K562 (cell line): ENCODE measurements around the gene ADAM19. TPM values are rescaled to one million over a fixed set of nuclear protein-coding genes. Genes with fewer than 3 reads are reported as not detected.

Experiments
- ATAC-seq: fragments of 200-7000 bp; cut with Tn5 transposase; 3 replicates; pipeline ENCODE4 v1.9.1; 2020; ENCODE audit warnings: moderate library complexity
- BruUV-seq: library from RNA; stranded (reverse); fragments of 400-500 nt; replicated peaks from 2 replicates; lab custom pipeline; 2021; lab: Mats Ljungman, UMichigan
- CTCF ChIA-PET: fragments of 300-600 bp; formaldehyde crosslinking; extraction: SDS; loops from one replicate; lab custom pipeline; 2021; ENCODE audit warnings: low intra/inter-chr PET ratio; lab: Yijun Ruan, JAX
- POLR2A ChIA-PET: fragments of 300-600, 350-650 bp; sonication (Branson Sonifier 250); formaldehyde crosslinking; extraction: SDS; loops from one replicate; lab custom pipeline; 2021; ENCODE audit warnings: antibody characterized with exemption, inconsistent platforms; lab: Yijun Ruan, JAX
- DNase-seq, 4 experiments: peaks; one replicate each; pipeline versions ENCODE4 v3.0.0 to v3.0.0-alpha.2; 2011 to 2018; ENCODE audit warnings: low spot score in 3 of 4, mixed read lengths in 3 of 4; ENCODE audit errors: extremely low read depth in 1 of 4
- FAIRE-seq: peaks from 2 replicates; lab custom pipeline; 2011; peaks lifted over from hg19 to GRCh38; lab: Jason Lieb, UNC
- H2AFZ ChIP-seq: 2 replicates; pipeline ENCODE4 v1.6.0; 2011; ENCODE audit warnings: low read depth, low read length, control low read depth, inconsistent platforms
- H3K27ac ChIP-seq: fragments of 200-600 bp; 3 replicates; pipeline ENCODE4 v1.8.0; 2011; ENCODE audit warnings: low read depth, mild to moderate bottlenecking, control low read depth, inconsistent platforms, low read length, moderate library complexity, mixed read lengths; ENCODE audit errors: extremely low read depth
- H3K27me3 ChIP-seq, 2 experiments: fragments of 300-600 bp in 1 of 2; 2 replicates in 1 of 2; 3 replicates in 1 of 2; pipeline versions ENCODE4 v1.6.0 to v1.8.0; 2011; ENCODE audit warnings: inconsistent platforms in 2 of 2, low read length in 2 of 2, mild to moderate bottlenecking in 1 of 2, mixed read lengths in 1 of 2, moderate library complexity in 1 of 2; ENCODE audit not compliant: control insufficient read depth in 2 of 2, insufficient read depth in 2 of 2
- H3K36me3 ChIP-seq: fragments of 300-600 bp; 3 replicates; pipeline ENCODE4 v1.8.0; 2011; ENCODE audit warnings: mild to moderate bottlenecking, low read length, inconsistent platforms; ENCODE audit not compliant: control insufficient read depth, insufficient read depth
- H3K4me1 ChIP-seq, 2 experiments: fragments of 200-600 bp in 1 of 2; replicated peaks in 1 of 2; 2 replicates in 1 of 2; 3 replicates in 1 of 2; pipeline versions ENCODE4 v1.5.1 to v1.8.0; 2011; ENCODE audit warnings: inconsistent platforms in 2 of 2, low read length in 2 of 2, mild to moderate bottlenecking in 1 of 2, mixed read lengths in 1 of 2, moderate library complexity in 1 of 2; ENCODE audit not compliant: control insufficient read depth in 2 of 2, insufficient read depth in 2 of 2
- H3K4me2 ChIP-seq: 2 replicates; pipeline ENCODE4 v1.6.1; 2011; ENCODE audit warnings: low read length, control low read depth, inconsistent platforms, mixed read lengths; ENCODE audit not compliant: insufficient read depth
- H3K4me3 ChIP-seq: fragments of 200-600 bp; sonication (generic), shearing (Covaris generic); 2 replicates; pipeline ENCODE4 v1.5.1; 2016; ENCODE audit warnings: control low read depth, inconsistent platforms
- H3K79me2 ChIP-seq: fragments of 200-600 bp; 3 replicates; pipeline ENCODE4 v1.8.0; 2011; ENCODE audit warnings: low read length, inconsistent platforms; ENCODE audit not compliant: control insufficient read depth, insufficient read depth
- H3K9ac ChIP-seq, 2 experiments: 2 replicates each; pipeline versions ENCODE4 v1.6.0 to v1.6.1; 2011; ENCODE audit warnings: low read depth in 2 of 2, low read length in 2 of 2, control low read depth in 1 of 2, inconsistent platforms in 1 of 2, mild to moderate bottlenecking in 1 of 2, mixed read lengths in 1 of 2; ENCODE audit not compliant: insufficient read depth in 1 of 2
- H3K9me1 ChIP-seq: one replicate; pipeline ENCODE4 v1.6.0; 2011; ENCODE audit warnings: inconsistent platforms, mild to moderate bottlenecking, low read length, moderate library complexity; ENCODE audit not compliant: control insufficient read depth, insufficient read depth
- H3K9me3 ChIP-seq: replicated peaks from 2 replicates; pipeline ENCODE4 v1.5.1; 2011; ENCODE audit warnings: low read depth, low read length, inconsistent platforms; ENCODE audit not compliant: control insufficient read depth, insufficient read depth
- H4K20me1 ChIP-seq: replicated peaks from 2 replicates; pipeline ENCODE4 v1.6.1; 2011; ENCODE audit warnings: low read length, inconsistent platforms, mixed read lengths; ENCODE audit not compliant: control insufficient read depth, insufficient read depth
- CHD7 ChIP-seq: fragments of 200-600 bp; sonication (generic); IDR thresholded peaks from one replicate; pipeline ENCODE4 v1.6.1; 2012; ENCODE audit warnings: mild to moderate bottlenecking, low read depth, low read length, inconsistent platforms
- ETV6 ChIP-seq, 3 experiments: fragments of 150-350 bp in 1 of 3; sonication (generic) in 1 of 3; formaldehyde crosslinking in 1 of 3; IDR thresholded peaks; 2 replicates each; pipeline versions ENCODE4 v1.6.1 to v1.8.0; 2014 to 2022; ENCODE audit warnings: borderline replicate concordance in 2 of 3, low read depth in 2 of 3, antibody characterized with exemption in 1 of 3, low read length in 1 of 3, mild to moderate bottlenecking in 1 of 3, missing genetic modification reagents in 1 of 3
- GATA2 ChIP-seq: sonication (generic); formaldehyde crosslinking; IDR thresholded peaks from 2 replicates; pipeline ENCODE4 v1.4.0; 2020; ENCODE audit warnings: mild to moderate bottlenecking, missing genetic modification reagents
- HBP1 ChIP-seq: fragments of 450-650 bp; formaldehyde crosslinking; IDR thresholded peaks from 2 replicates; pipeline ENCODE4 v1.4.0; 2022; ENCODE audit warnings: missing genetic modification characterization
- HDAC6 ChIP-seq: IDR thresholded peaks from 2 replicates; pipeline ENCODE4 v1.6.1; 2012; ENCODE audit warnings: low read depth, mild to moderate bottlenecking, control low read depth, inconsistent platforms, low read length, moderate library complexity
- NRF1 ChIP-seq, 2 experiments: fragments of 450-650 bp; IDR thresholded peaks in 1 of 2; conservative IDR thresholded peaks in 1 of 2; 2 replicates each; pipeline ENCODE4 v1.6.1; 2014; ENCODE audit warnings: mild to moderate bottlenecking in 2 of 2
- SMC3 ChIP-seq: conservative IDR thresholded peaks from 2 replicates; pipeline ENCODE4 v1.6.1; 2011; ENCODE audit warnings: low read depth, low read length, improper control_type of control experiment; ENCODE audit not compliant: insufficient read depth
- SREBF1 ChIP-seq: fragments of 150-350 bp; IDR thresholded peaks from 2 replicates; pipeline ENCODE4 v1.6.1; 2014; ENCODE audit warnings: antibody characterized with exemption, low read depth, low read length, borderline replicate concordance
- ZNF41 ChIP-seq: fragments of 250-450 bp; sonication (Bioruptor Pico); conservative IDR thresholded peaks from 2 replicates; pipeline ENCODE4 v1.4.0; 2020; ENCODE audit warnings: mild to moderate bottlenecking
- WGBS: fragments of 100-300 bp; shearing (Covaris generic); methylation state at CpG from one replicate; pipeline ENCODE4 v1.1.6; 2016; ENCODE audit warnings: low coverage, mixed read lengths; ENCODE audit not compliant: insufficient coverage; ENCODE audit errors: missing lambda C conversion rate; 5-methylcytosine and 5-hydroxymethylcytosine counted together
- in situ Hi-C: fragments of 300-500 bp; cut with MboI; formaldehyde crosslinking; loops from 4 replicates; pipeline ENCODE4 v1.15.0; 2018; ENCODE audit warnings: inconsistent platforms, mixed read lengths
- intact Hi-C: fragments of 100-400 bp; cut with micrococcal nuclease; formaldehyde crosslinking; loops from 2 replicates; pipeline ENCODE4 v1.14.2; 2022
- polyA plus RNA-seq, 8 experiments: library from polyadenylated mRNA; depleted of rRNA in 4 of 8; stranded (reverse) in 5 of 8; unstranded in 3 of 8; fragments of >200 nt; fragmentation: Nextera tagmentation in 2 of 8; fragmentation: Illumina TruSeq in 1 of 8; extraction: Ambion mirVana in 2 of 8; extraction: Trizol in 1 of 8; gene quantifications; 2 replicates each; pipeline versions ENCODE4 v1.2.1 to v1.2.3, GENCODE V29; 2011 to 2014; ENCODE audit warnings: inconsistent platforms in 1 of 8, missing spikeins in 1 of 8
- total RNA-seq, 7 experiments: library from RNA; depleted of rRNA in 6 of 7; stranded (reverse); fragments of >200 nt in 6 of 7; fragmentation: Illumina TruSeq in 2 of 7; extraction: Trizol in 2 of 7; gene quantifications; 2 replicates each; pipeline versions ENCODE4 v1.2.1 to v1.2.3, GENCODE V29; 2011 to 2021; ENCODE audit warnings: low replicate concordance in 1 of 7

The ADAM19 gene
- total and polyA plus RNA-seq, 9 of the 15 experiments (the other 6 are each of a cell fraction or from before 2014, with no cell fraction given): 0.11 to 1.1 (median 0.43) TPM

GRCh38 chr5:157492886-157493285, 82.7 kb downstream of the ADAM19 start:
- Histone ChIP-seq H3K4me3 (no peak overlapping the region), H3K9me1 (no peaks in the 10 kb centered on the region), H3K36me3 (no peaks in the 10 kb centered on the region), H3K27ac (no peak overlapping the region), H3K9me3 (no peaks in the 10 kb centered on the region), H3K4me1 (no peaks in the 10 kb centered on the region), H3K27me3 (peaks cover 0 to 9% of the 10 kb centered on the region in 2 experiments; a peak in 1 of 5 replicates), H4K20me1 (no peaks in the 10 kb centered on the region), H3K4me2 (no peak overlapping the region), H2AFZ (no peak overlapping the region), H3K79me2 (no peaks in the 10 kb centered on the region), H3K9ac (no peak overlapping the region)
- in situ Hi-C loops (no loop called here), intact Hi-C loops (no loop called here)
- no TSS peak for BruUV-seq
- ChIA-PET POLR2A (interaction anchor here (0.8 to 1.3 kb wide), 3 partner anchors 12 to 33 kb away, joined by 3 to 4 read pairs (median 3); no protein-coding TSS in a partner anchor), CTCF (no interaction called here)
- ATAC-seq (no peak), FAIRE-seq (no peak), DNase-seq (no peak)
- WGBS: 19% methylated on average over 8 of the region's 9 CpGs
- no peak for TF ChIP-seq ZNF41 (CRISPR knock-in tag)
- TF ChIP-seq CHD7: no peak
- TF ChIP-seq SMC3: no peak
- no peak for TF ChIP-seq NRF1 (conservative IDR thresholded peaks at IDR 0.05 in 1 of 2, IDR thresholded peaks at IDR 0.05 in 1 of 2)
- TF ChIP-seq ETV6 (IDR thresholded peaks at IDR 0.05; ENCODE audit: borderline replicate concordance in 1 of 2, low read depth in 2 of 2, low read length in 1 of 2): no peak
- no peak for TF ChIP-seq ETV6 (CRISPR knock-in tag; IDR thresholded peaks at IDR 0.05; ENCODE audit: borderline replicate concordance)
- no peak for TF ChIP-seq GATA2
- TF ChIP-seq HBP1 (CRISPR knock-in tag): no peak
- no peak for TF ChIP-seq HDAC6
- no peak for TF ChIP-seq SREBF1
